Endodermal cell (in vitro differentiated cells): ENCODE measurements around the gene ADAMTS6. TPM values are rescaled to one million over a fixed set of nuclear protein-coding genes. Genes with fewer than 3 reads are reported as not detected.

ENCODE experiments used
- DNase-seq: peaks from one replicate; pipeline ENCODE4 v3.0.0-alpha.2; 2017
- H3K27ac ChIP-seq: 2 replicates; pipeline ENCODE4 v1.5.1; 2013; ENCODE audit warnings: mild to moderate bottlenecking, low read depth, low read length, moderate library complexity
- H3K27me3 ChIP-seq: 2 replicates; pipeline ENCODE4 v1.6.1; 2013; ENCODE audit warnings: mild to moderate bottlenecking, low read length, moderate library complexity; ENCODE audit not compliant: insufficient read depth, control insufficient read depth, poor library complexity, severe bottlenecking
- H3K36me3 ChIP-seq: 2 replicates; pipeline ENCODE4 v1.7.0; 2013; ENCODE audit warnings: mild to moderate bottlenecking, low read length, moderate library complexity; ENCODE audit not compliant: control insufficient read depth, insufficient read depth
- H3K4me1 ChIP-seq: one replicate; pipeline ENCODE4 v1.7.0; 2013; ENCODE audit warnings: low read length; ENCODE audit not compliant: control insufficient read depth, insufficient read depth
- H3K4me3 ChIP-seq: 2 replicates; pipeline ENCODE4 v1.5.1; 2013; ENCODE audit warnings: mild to moderate bottlenecking, low read length, moderate library complexity
- H3K9ac ChIP-seq: 2 replicates; pipeline ENCODE4 v1.6.1; 2013; ENCODE audit warnings: mild to moderate bottlenecking, low read length, moderate library complexity; ENCODE audit not compliant: poor library complexity, severe bottlenecking; ENCODE audit errors: extremely low read depth
- H3K9me3 ChIP-seq: 2 replicates; pipeline ENCODE4 v1.6.1; 2013; ENCODE audit warnings: mild to moderate bottlenecking, low read length, moderate library complexity; ENCODE audit not compliant: control insufficient read depth
- H3K27ac Mint-ChIP-seq: 2 replicates; pipeline ENCODE4 v1.8.0; 2020; ENCODE audit warnings: mixed read lengths
- H3K27me3 Mint-ChIP-seq: 2 replicates; pipeline ENCODE4 v1.8.0; 2021; ENCODE audit warnings: mild to moderate bottlenecking, mixed read lengths; ENCODE audit not compliant: insufficient read depth
- H3K36me3 Mint-ChIP-seq: 2 replicates; pipeline ENCODE4 v1.8.0; 2020; ENCODE audit warnings: low read depth, mixed read lengths
- H3K4me1 Mint-ChIP-seq: 2 replicates; pipeline ENCODE4 v1.8.0; 2020; ENCODE audit warnings: mixed read lengths
- H3K4me3 Mint-ChIP-seq: 2 replicates; pipeline ENCODE4 v1.8.0; 2020; ENCODE audit warnings: mild to moderate bottlenecking, moderate library complexity, mixed read lengths
- H3K9me3 Mint-ChIP-seq: 2 replicates; pipeline ENCODE4 v1.8.0; 2020; ENCODE audit warnings: mild to moderate bottlenecking, mixed read lengths
- CTCF ChIP-seq: fragments of 200-600 bp; sonication (generic); conservative IDR thresholded peaks from 2 replicates; pipeline ENCODE4 v1.5.0; 2021; ENCODE audit warnings: antibody characterized with exemption, mild to moderate bottlenecking
- WGBS, 2 experiments: methylation state at CpG; one replicate each; pipeline versions ENCODE4 v1.1.5 to v1.1.7; 2013; ENCODE audit warnings: missing lambda C conversion rate in 2 of 2, mixed read lengths in 1 of 2; ENCODE audit not compliant: insufficient coverage in 1 of 2, insufficient read length in 1 of 2; 5-methylcytosine and 5-hydroxymethylcytosine counted together
- total RNA-seq, 2 donors: library from RNA; stranded (reverse); fragmentation: NEBNext Ultra II Directional in 1 of 2; extraction: Animal tissue kit (Norgen Biotek cat#: 25700) in 1 of 2; gene quantifications; 2 replicates in 1 of 2; 3 replicates in 1 of 2; pipeline ENCODE4 v1.2.1, GENCODE V29; 2021

The ADAMTS6 gene
- total RNA-seq, 2 donors from 2014 or later: 2.8 to 4.3 TPM

- no peaks in the 10 kb centered on the region for H3K9me3 ChIP-seq
- TF ChIP-seq CTCF: no peak
- no peaks in the 10 kb centered on the region for H3K36me3 ChIP-seq
- H3K27ac ChIP-seq: no peak overlapping the region
- H3K27me3 ChIP-seq: no peaks in the 10 kb centered on the region
- Mint-ChIP-seq H3K27ac (no peak overlapping the region), H3K4me1 (peaks cover 7% of the 10 kb centered on the region), H3K9me3 (no peaks in the 10 kb centered on the region), H3K36me3 (no peaks in the 10 kb centered on the region), H3K4me3 (no peak overlapping the region), H3K27me3 (no peaks in the 10 kb centered on the region)
- DNase-seq: no peak
- H3K4me3 ChIP-seq: no peak overlapping the region
- 81 to 86% methylated on average over 3 of the region's 3 CpGs for WGBS, 2 experiments
- H3K4me1 ChIP-seq: no peaks in the 10 kb centered on the region
- no peak overlapping the region for H3K9ac ChIP-seq
These were observed 291.2 kb downstream of the ADAMTS6 start for GRCh38 chr5:65190328-65191053.

- Mint-ChIP-seq H3K4me1 (peaks cover 22% of the 10 kb centered on the region), H3K36me3 (no peaks in the 10 kb centered on the region), H3K9me3 (no peaks in the 10 kb centered on the region), H3K27me3 (no peaks in the 10 kb centered on the region), H3K4me3 (no peak overlapping the region), H3K27ac (no peak overlapping the region)
- TF ChIP-seq CTCF: no peak
- WGBS, 2 experiments: 83 to 100% methylated on average over 1 to 2 of the region's 2 CpGs
- H3K36me3 ChIP-seq: no peaks in the 10 kb centered on the region
- H3K27ac ChIP-seq: no peak overlapping the region
- DNase-seq: no peak
- no peaks in the 10 kb centered on the region for H3K4me1 ChIP-seq
- no peak overlapping the region for H3K4me3 ChIP-seq
- no peaks in the 10 kb centered on the region for H3K27me3 ChIP-seq
- H3K9me3 ChIP-seq: no peaks in the 10 kb centered on the region
- no peak overlapping the region for H3K9ac ChIP-seq
These were observed 295.0 kb downstream of the ADAMTS6 start for GRCh38 chr5:65186646-65187227.

- no peak overlapping the region for H3K4me3 ChIP-seq
- no peak for TF ChIP-seq CTCF
- no peaks in the 10 kb centered on the region for H3K9me3 Mint-ChIP-seq
- no peaks in the 10 kb centered on the region for H3K4me1 ChIP-seq
- 95 to 100% methylated on average over 1 of the region's 1 CpG for WGBS, 2 experiments
- no peaks in the 10 kb centered on the region for H3K9me3 ChIP-seq
- no peaks in the 10 kb centered on the region for H3K27me3 Mint-ChIP-seq
- H3K27me3 ChIP-seq: no peaks in the 10 kb centered on the region
- no peaks in the 10 kb centered on the region for H3K36me3 ChIP-seq
- no peak overlapping the region for H3K4me3 Mint-ChIP-seq
- H3K27ac Mint-ChIP-seq: no peak overlapping the region
- H3K27ac ChIP-seq: no peak overlapping the region
- H3K9ac ChIP-seq: no peak overlapping the region
- no peak for DNase-seq
- no peaks in the 10 kb centered on the region for H3K36me3 Mint-ChIP-seq
- peaks cover 16% of the 10 kb centered on the region for H3K4me1 Mint-ChIP-seq
These were observed 296.3 kb downstream of the ADAMTS6 start for GRCh38 chr5:65185468-65185867.
